Loucy (cell line): ENCODE results near the gene AFF3.

Experiments
- EZH2phosphoT487 ChIP-seq: fragments of 200-600 bp; IDR thresholded peaks from 2 replicates; pipeline ENCODE4 v1.6.1; 2018; ENCODE audit warnings: antibody characterized with exemption, mild to moderate bottlenecking, moderate library complexity, borderline replicate concordance
- TF ChIP-seq, protein P1 (sequence below): fragments of 200-600 bp; sonication (generic); conservative IDR thresholded peaks from 2 replicates; pipeline ENCODE4 v1.5.1; 2014; ENCODE audit warnings: mild to moderate bottlenecking, antibody characterized with exemption, low read length

DNA sequence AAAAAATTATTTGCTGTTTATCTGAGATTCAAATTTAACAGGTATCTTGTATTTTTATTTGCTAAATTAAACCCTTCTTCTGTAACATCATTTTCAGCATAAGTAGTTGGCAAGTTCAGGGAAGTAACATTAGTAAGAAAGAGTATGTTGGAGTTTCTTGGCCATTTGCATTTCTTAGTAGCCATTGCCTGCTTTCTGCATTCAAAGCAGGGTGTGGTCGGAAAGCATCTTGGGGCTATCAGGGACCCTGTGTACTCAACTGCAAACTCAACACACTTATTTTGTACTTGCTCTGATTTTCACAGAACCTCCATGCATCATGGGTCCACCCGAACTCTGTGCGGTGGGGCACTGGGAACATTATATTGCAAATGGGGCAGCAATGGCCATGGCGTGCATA, 622.2 kb downstream of the AFF3 start:
- TF ChIP-seq, protein P1, sequence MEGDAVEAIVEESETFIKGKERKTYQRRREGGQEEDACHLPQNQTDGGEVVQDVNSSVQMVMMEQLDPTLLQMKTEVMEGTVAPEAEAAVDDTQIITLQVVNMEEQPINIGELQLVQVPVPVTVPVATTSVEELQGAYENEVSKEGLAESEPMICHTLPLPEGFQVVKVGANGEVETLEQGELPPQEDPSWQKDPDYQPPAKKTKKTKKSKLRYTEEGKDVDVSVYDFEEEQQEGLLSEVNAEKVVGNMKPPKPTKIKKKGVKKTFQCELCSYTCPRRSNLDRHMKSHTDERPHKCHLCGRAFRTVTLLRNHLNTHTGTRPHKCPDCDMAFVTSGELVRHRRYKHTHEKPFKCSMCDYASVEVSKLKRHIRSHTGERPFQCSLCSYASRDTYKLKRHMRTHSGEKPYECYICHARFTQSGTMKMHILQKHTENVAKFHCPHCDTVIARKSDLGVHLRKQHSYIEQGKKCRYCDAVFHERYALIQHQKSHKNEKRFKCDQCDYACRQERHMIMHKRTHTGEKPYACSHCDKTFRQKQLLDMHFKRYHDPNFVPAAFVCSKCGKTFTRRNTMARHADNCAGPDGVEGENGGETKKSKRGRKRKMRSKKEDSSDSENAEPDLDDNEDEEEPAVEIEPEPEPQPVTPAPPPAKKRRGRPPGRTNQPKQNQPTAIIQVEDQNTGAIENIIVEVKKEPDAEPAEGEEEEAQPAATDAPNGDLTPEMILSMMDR = no peak
- no peak for TF ChIP-seq EZH2phosphoT487
